Measurements from ENCODE around the gene CCND2.
"Not testable (repeated sequence)": the region's sequence is repeated elsewhere in the genome, so short reads cannot be mapped to it uniquely, and the experiment has no call there.

Gene CCND2

GRCh38 chr12:4273652-4274395, at the start of gene CCND2:
Gene CCND2, plus strand, starts transcription at chr12:4273762. Its CDS starts 279 bp downstream, at chr12:4274041.
- peak; percentile 55 for DNase-seq

- no peak for DNase-seq
Observed at GRCh38 chr12:4224206-4224889, 49.2 kb upstream of the CCND2 start.

DNA sequence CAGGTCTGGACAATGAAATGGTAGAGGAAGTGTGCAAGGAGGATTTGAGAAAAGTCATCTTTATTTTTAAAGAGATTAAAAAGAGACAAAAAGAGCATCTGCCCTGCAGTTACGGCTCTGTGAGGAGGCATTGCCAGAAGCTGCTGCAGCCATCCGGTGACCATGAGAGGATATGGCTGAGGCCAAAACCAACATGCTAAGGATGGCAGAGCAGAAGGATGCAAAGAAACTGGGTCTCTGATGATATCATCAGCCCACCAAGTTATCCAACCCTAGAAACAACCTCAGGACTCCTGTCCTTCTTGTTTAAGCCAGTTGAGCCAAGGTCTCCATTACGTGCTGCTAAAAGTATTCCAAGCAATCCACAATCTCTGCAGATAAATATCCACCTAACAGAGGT, 48.0 kb upstream of the CCND2 start:
- DNase-seq = no peak

- no peak for DNase-seq
Observed at GRCh38 chr12:4227046-4227445, 46.5 kb upstream of the CCND2 start.

GRCh38 chr12:4228122-4228580, 45.4 kb upstream of the CCND2 start:
- no peak for DNase-seq

- DNase-seq = no peak
Observed at GRCh38 chr12:4230526-4230925, 43.0 kb upstream of the CCND2 start.

GRCh38 chr12:4238577-4238976, 35.0 kb upstream of the CCND2 start:
- no peak for DNase-seq

DNA sequence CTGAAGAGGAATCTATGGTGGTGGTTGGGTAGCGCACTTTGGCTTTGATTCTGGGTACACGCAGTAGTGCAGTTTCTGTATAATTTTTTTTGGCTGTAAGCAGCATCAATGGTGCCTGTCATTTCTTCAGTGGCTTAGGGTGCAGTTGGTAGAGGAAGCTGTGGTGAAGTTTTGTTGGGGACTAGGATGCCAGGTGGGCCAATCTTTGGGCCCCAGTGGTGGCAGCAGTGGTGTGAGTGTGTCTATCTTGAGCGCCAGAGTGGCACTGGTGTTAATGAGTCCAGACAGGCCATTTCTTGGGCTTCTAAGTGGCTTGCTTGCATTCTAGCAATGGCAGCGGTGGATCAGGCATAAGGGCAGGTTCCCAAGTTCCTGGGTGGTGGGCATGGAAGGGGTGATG, 33.8 kb upstream of the CCND2 start:
- DNase-seq = no peak

- DNase-seq = no peak
Observed at GRCh38 chr12:4240161-4240783, 33.3 kb upstream of the CCND2 start.

GRCh38 chr12:4240981-4241380, 32.6 kb upstream of the CCND2 start:
- DNase-seq = no peak

DNA sequence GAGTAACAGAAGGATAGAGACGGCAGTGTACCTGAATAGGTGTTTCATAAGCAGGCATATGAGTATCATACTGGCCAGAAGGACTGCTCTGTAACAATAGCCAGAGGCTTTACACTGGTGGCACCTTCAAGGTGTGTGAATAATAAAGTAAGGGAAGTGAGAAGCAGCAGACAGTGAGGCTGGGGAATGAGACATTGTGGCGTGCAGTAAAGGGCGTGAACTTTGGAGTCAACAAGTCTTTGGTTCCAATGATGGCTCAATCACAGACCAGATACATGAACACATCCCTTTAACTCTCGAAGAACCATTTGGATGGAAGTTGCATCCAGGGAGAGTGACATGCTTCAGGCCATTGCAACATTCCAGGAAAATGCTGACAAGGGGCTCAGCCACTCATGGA, 32.0 kb upstream of the CCND2 start:
- no peak for DNase-seq

DNA sequence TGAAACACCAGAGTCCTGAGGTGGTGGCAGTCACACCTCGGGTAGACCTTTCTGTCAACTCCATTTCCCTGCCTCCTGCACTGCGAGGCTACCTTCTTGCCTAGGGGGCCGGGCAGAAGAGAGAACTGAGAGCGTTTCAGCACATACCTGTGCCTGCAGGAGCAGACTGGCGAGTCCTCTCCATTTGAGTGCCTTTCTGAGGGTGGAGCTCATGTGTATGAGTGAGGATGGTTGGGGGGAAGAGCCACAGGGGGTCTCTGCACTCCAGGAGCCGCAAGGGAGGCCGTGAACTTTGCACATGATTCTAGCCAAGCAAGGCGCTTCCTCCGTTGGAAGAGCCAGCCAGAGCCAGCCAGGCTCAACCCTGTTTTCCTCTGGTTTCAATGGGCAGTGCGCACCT, 31.0 kb upstream of the CCND2 start:
- no peak for DNase-seq

GRCh38 chr12:4243091-4243490, 30.5 kb upstream of the CCND2 start:
- DNase-seq = no peak

GRCh38 chr12:4243491-4244100, 30.0 kb upstream of the CCND2 start:
- DNase-seq = not testable (repeated sequence)

- no peak for DNase-seq
Observed at GRCh38 chr12:4244868-4245267, 28.7 kb upstream of the CCND2 start.

DNA sequence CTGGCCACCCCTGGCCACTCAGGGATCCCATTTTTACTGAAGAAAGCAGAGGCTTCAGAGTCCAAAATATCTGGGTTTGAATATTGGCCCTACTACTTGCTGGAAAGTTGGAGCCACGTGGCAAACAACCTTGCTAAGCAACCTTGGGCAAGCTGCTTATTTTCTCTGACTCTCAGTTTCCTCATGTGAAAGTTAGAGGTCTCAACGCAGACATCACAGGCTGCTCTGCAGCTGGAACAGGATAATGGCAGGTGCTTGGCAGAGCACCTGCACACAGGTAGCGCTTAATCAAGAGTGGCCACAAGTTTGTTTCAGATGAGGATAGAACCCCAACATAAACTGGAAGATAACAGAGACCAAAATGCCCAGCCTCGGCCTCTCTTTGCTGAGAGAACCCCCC, 28.1 kb upstream of the CCND2 start:
- DNase-seq = no peak

DNA sequence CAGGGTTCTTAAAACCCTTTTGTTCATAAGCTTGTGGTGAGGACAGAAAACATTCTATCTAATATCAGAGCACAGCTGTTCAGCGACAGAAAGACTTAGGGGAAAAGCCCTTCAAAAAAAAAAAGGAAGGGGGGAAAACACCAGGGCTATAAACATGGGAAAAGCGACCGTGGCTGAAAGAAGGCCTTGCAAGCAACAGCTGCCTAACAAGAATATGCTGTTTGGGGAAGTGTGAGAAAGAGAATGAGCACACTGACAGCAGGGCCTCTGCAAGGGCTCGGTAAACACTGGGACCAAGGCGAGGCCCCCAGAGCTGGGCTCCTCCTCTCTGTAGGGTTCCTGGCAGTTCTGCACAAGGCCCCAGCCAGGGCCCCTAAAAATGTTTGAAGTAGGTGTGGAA, 27.4 kb upstream of the CCND2 start:
- DNase-seq = no peak

DNA sequence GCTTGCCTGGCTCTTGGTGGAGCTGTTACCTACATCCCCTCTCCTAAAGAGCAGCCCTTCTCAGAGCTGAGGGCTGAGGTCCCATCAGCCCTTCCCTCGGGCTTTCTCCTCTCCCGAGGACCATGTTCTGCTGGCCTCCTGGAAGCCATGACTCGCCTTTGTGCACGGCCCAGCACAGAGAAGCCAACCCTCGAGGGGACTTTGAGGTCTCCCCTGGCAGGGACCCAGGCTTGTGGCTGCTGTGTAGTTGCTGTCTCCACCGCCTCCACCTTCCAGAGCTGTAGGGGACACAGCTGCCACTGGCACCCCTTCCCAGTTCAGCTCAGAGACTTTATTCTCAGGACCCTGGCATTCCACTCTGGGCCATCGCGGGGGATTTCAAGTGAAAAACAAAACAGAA, 22.9 kb upstream of the CCND2 start:
- no peak for DNase-seq

DNA sequence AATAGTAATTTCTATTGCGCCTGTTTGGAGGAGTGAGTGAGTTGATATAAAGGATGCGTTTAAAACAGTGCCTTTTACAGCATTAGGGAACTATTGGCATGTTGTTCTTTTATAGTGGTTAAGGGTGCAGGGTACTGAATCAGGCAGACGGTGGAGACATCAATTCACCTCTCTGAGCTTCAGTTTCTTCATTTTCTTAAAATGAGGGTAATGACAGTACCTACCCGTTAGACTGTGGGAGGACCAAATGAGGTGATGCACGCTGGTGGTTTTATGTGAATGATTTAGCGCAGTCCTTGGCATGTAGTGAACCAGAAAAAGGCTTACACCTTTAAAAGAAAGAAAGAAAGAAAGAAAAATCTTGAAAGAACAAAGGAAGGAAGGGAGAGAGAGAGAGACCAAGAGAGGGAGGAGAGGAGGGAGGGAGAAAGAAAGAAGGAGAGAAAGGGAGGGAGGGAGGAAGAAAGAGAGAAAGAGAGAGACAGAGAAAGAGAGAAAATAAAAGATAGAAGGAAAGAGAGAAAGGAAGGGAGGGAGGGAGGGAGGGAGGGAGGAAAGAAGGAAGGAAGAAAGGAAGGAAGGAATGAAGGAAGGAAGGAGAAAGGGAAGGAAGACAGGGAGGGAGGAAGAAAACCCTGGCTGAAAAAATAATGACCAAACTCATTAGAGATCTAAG, 22.2 kb upstream of the CCND2 start:
- DNase-seq = no peak

DNA sequence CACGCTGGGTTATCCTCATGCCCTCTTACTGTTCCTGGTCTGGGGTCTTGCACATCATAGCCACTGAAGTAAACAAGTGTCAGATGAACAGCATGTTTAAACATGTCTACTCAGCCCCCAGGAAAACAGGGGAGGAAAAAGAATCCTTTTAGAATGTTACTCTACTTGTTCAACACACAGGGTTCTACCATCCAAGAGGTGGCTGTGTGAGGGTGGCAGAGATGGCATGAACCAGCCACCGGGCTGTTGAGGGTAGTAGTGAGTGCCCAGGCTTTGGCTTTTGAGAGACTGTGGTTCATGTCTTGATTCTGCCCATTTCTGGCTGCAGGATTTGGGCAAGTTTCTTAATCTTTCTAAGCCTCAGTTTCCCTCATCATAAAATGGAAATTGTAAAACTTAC, 21.6 kb upstream of the CCND2 start:
- DNase-seq = no peak

- DNase-seq = no peak
Observed at GRCh38 chr12:4252601-4253000, 21.0 kb upstream of the CCND2 start.

GRCh38 chr12:4256043-4256826, 17.3 kb upstream of the CCND2 start:
- DNase-seq = no peak
